Measurements from ENCODE around the gene TBC1D22A.

The TBC1D22A gene

GRCh38 chr22:46737105-46737975, 25.1 kb upstream of the TBC1D22A start:
- DNase-seq (ENCODE audit: low spot score): peak; percentile 58

GRCh38 chr22:46737976-46738646, 24.3 kb upstream of the TBC1D22A start, which contains the start of gene CERK:
Gene CERK, minus strand, starts transcription at chr22:46738252. Its CDS starts 104 bp downstream, at chr22:46738148.
- peak; percentile 74 for DNase-seq (ENCODE audit: low spot score)

- no peak for DNase-seq (ENCODE audit: low spot score)
Observed at GRCh38 chr22:46738647-46739093, 23.8 kb upstream of the TBC1D22A start.

GRCh38 chr22:46739094-46739870, 23.2 kb upstream of the TBC1D22A start:
- peak; percentile 63 for DNase-seq (ENCODE audit: low spot score)

- DNase-seq (ENCODE audit: low spot score): no peak
Observed at GRCh38 chr22:46740910-46741780, 21.3 kb upstream of the TBC1D22A start.

- DNase-seq (ENCODE audit: low spot score): no peak
Observed at GRCh38 chr22:46741974-46742519, 20.4 kb upstream of the TBC1D22A start.

- no peak for DNase-seq (ENCODE audit: low spot score)
Observed at GRCh38 chr22:46742576-46743221, 19.8 kb upstream of the TBC1D22A start.

GRCh38 chr22:46744581-46744980, 17.9 kb upstream of the TBC1D22A start:
- DNase-seq (ENCODE audit: low spot score): no peak

- no peak for DNase-seq (ENCODE audit: low spot score)
Observed at GRCh38 chr22:46746192-46746591, 16.3 kb upstream of the TBC1D22A start.

- DNase-seq (ENCODE audit: low spot score): no peak
Observed at GRCh38 chr22:46746620-46747019, 15.8 kb upstream of the TBC1D22A start.

- no peak for DNase-seq (ENCODE audit: low spot score)
Observed at GRCh38 chr22:46747646-46748045, 14.8 kb upstream of the TBC1D22A start.

- DNase-seq (ENCODE audit: low spot score): no peak
Observed at GRCh38 chr22:46748206-46748907, 14.1 kb upstream of the TBC1D22A start.

- DNase-seq (ENCODE audit: low spot score): peak; percentile 48
Observed at GRCh38 chr22:46748908-46749675, 13.4 kb upstream of the TBC1D22A start.

GRCh38 chr22:46749682-46750529, 12.5 kb upstream of the TBC1D22A start:
- peak; percentile 17 for DNase-seq (ENCODE audit: low spot score)

GRCh38 chr22:46750530-46750800, 12.0 kb upstream of the TBC1D22A start:
- DNase-seq (ENCODE audit: low spot score): no peak

- DNase-seq (ENCODE audit: low spot score): no peak
Observed at GRCh38 chr22:46750863-46751443, 11.5 kb upstream of the TBC1D22A start.

- no peak for DNase-seq (ENCODE audit: low spot score)
Observed at GRCh38 chr22:46752286-46752987, 10.0 kb upstream of the TBC1D22A start.

GRCh38 chr22:46752988-46753310, 9.5 kb upstream of the TBC1D22A start:
- DNase-seq (ENCODE audit: low spot score): no peak

Measured in activated CD4-positive, alpha-beta T cell treated with anti-CD3 and anti-CD28 coated beads, Interleukin-2, Interleukin-4, amounts not matched to agents 100 ng/mL and 50 ng/mL, durations not matched to agents 16 hours and 8 hours (primary cell).